ENCODE measurements around the gene STAG3.
"Not testable (repeated sequence)": the region's sequence is repeated elsewhere in the genome, so short reads cannot be mapped to it uniquely, and the experiment has no call there.

Gene STAG3

DNA sequence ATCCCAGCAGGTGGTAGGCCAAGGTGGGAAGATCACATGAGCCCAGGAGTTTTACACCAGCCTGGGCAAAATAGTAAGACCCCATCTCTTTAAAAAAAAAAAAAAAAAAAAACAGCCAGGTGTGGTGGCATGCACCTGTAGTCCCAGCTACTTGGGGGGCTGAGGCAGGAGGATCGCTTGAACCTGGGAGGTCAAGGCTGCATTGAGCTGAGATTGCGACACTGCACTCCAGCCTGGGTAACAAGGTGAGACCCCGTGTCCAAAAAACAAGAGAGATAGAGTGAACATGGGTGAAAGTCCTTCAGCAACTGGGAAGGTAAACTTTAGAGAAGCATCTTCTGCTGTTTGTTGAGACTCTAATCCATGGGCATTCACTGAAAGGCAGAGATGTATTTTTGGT is 35.3 kb upstream of the STAG3 start:
- no peak overlapping the region for H3K4me3 ChIP-seq (ENCODE audit: extremely low read depth, insufficient read depth, low read length, poor library complexity, severe bottlenecking)
- no peaks in the 10 kb centered on the region for H3K9me3 ChIP-seq (ENCODE audit: control insufficient read depth, low read length)
- WGBS, 2 experiments (ENCODE audit: insufficient coverage in 2 of 2): 90 to 98% methylated on average over 3 of the region's 3 CpGs
- H3K27ac ChIP-seq (ENCODE audit: low read depth, low read length, severe bottlenecking): no peak overlapping the region
- no peaks in the 10 kb centered on the region for H3K4me1 ChIP-seq (ENCODE audit: control insufficient read depth, insufficient read depth, low read length, poor library complexity, severe bottlenecking)
- H3K36me3 ChIP-seq (ENCODE audit: control insufficient read depth, insufficient read depth, low read length): no peaks in the 10 kb centered on the region

DNA sequence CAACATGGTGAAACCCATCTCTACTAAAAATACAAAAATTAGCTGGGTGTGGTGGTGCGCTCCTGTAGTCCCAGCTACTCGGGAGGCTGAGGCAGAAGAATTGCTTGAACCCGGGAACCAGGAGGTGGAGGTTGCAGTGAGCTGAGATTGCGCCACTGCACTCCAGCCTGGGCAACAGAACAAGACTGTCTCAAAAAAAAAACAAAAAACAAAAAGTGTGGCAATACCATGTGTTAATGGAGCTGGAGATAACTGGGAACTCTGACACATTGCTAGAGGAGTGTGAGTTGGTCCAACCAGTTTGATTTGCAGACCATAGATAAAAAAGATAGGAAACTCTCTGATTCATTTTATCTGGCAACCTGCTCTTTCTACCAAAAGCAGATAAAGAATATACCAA is 31.4 kb upstream of the STAG3 start:
- 95% methylated on average over 3 of the region's 4 CpGs; no CpG with 5 or more reads in 1 of the 2 experiments for WGBS, 2 experiments (ENCODE audit: insufficient coverage in 2 of 2)
- H3K4me1 ChIP-seq (ENCODE audit: control insufficient read depth, insufficient read depth, low read length, poor library complexity, severe bottlenecking); H3K9me3 ChIP-seq (ENCODE audit: control insufficient read depth, low read length); H3K36me3 ChIP-seq (ENCODE audit: control insufficient read depth, insufficient read depth, low read length); H3K4me3 ChIP-seq (ENCODE audit: extremely low read depth, insufficient read depth, low read length, poor library complexity, severe bottlenecking); H3K27ac ChIP-seq (ENCODE audit: low read depth, low read length, severe bottlenecking): not testable (repeated sequence)

DNA sequence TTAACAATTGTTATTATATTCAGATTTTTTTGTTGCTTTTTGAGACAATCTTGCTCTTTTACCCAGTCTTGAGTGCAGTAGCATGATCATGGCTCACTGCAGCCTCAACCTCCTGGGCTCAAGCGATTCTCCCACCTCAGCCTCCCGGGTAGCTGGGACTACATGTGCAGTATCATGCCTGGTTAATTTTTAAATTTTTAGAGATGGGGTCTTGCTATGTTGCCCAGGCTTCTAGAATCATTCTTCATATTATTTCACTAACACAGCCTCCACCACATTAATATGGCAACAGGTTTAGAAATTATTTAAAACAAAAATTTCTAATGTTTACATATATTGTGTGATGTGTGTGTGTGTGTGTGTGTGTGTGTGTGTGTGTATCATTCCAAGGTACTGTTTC is 30.4 kb upstream of the STAG3 start:
- Histone ChIP-seq H3K4me3 (ENCODE audit: extremely low read depth, insufficient read depth, low read length, poor library complexity, severe bottlenecking) (no peak overlapping the region), H3K9me3 (ENCODE audit: control insufficient read depth, low read length) (no peaks in the 10 kb centered on the region), H3K36me3 (ENCODE audit: control insufficient read depth, insufficient read depth, low read length) (peaks cover 7% of the 10 kb centered on the region), H3K27ac (ENCODE audit: low read depth, low read length, severe bottlenecking) (no peak overlapping the region), H3K4me1 (ENCODE audit: control insufficient read depth, insufficient read depth, low read length, poor library complexity, severe bottlenecking) (peaks cover 3% of the 10 kb centered on the region)
- WGBS, 2 experiments (ENCODE audit: insufficient coverage in 2 of 2): no CpG with 5 or more reads among the region's 2 CpGs

DNA sequence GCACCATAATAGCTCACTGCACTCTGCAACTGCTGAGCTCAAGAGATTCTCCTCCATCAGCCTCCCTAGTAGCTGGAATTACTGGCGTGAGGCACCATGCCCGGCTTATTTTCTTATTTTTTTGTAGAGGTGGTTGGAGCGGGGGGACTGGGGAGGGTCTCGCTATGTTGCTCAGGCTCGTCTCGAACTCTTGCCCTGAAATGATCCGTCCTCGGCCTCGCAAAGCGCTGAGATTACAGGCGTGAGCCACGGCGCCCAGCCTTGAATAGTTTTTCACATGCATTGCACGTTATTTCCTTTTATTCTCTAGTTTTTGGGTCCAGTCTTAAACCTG is 29.5 kb upstream of the STAG3 start:
- peak overlapping the region; percentile 53 for H3K27ac ChIP-seq (ENCODE audit: low read depth, low read length, severe bottlenecking)
- no peaks in the 10 kb centered on the region for H3K9me3 ChIP-seq (ENCODE audit: control insufficient read depth, low read length)
- WGBS, 2 experiments (ENCODE audit: insufficient coverage in 2 of 2): 81 to 96% methylated on average over 10 to 13 of the region's 14 CpGs
- peak overlapping the region; percentile 92 for H3K4me3 ChIP-seq (ENCODE audit: extremely low read depth, insufficient read depth, low read length, poor library complexity, severe bottlenecking)
- peaks cover 15% of the 10 kb centered on the region for H3K36me3 ChIP-seq (ENCODE audit: control insufficient read depth, insufficient read depth, low read length)
- peaks cover 3% of the 10 kb centered on the region for H3K4me1 ChIP-seq (ENCODE audit: control insufficient read depth, insufficient read depth, low read length, poor library complexity, severe bottlenecking)

DNA sequence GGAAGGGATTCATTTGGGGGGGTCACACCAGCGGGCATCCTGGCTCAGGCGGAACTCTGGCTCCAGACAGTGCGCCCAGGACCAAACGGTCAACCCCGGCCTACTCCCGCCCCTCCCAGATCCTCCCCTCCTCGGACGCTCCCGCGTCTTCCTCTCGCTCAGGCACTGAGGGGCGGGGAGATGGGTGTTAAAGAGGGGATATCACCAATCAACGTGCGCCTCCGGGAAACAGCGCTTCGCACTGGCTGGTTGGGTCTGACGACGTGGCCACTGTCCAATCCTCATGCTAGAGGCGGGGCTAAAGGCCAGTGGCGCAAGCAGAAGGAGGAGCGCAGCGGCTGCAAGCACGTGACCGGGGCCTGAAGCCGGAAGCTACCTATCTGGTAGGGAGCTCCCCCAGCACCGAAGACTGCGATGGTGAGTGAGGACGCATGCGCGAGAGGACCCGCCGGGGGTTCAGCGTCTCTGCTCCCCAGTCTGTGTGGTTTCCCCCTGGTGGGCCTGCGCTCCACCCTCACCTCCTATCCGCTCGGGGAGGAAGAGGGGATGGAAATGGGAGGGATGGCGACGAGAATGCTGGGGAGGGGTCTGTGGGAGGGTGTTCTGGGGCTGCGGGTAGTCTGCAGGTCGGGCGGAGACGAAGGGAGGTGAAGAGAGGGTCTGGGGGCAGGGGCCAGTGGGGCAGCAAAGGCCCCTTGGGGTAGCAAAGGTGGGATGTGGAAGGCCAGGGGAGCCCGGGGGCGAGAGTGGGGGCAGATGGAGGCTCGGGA is 29.0 kb upstream of the STAG3 start, which contains the start of gene LAMTOR4:
TSS of gene LAMTOR4 (plus strand) at position 360 of the 770 bp plus-strand sequence. CDS start at position 415, 55 bp downstream.
- 1% methylated on average over 18 to 27 of the region's 46 CpGs for WGBS, 2 experiments (ENCODE audit: insufficient coverage in 2 of 2)
- no peaks in the 10 kb centered on the region for H3K9me3 ChIP-seq (ENCODE audit: control insufficient read depth, low read length)
- peaks cover 20% of the 10 kb centered on the region for H3K36me3 ChIP-seq (ENCODE audit: control insufficient read depth, insufficient read depth, low read length)
- H3K4me1 ChIP-seq (ENCODE audit: control insufficient read depth, insufficient read depth, low read length, poor library complexity, severe bottlenecking): peaks cover 3% of the 10 kb centered on the region
- peak within 1 kb of the TSS; percentile 92 for H3K4me3 ChIP-seq (ENCODE audit: extremely low read depth, insufficient read depth, low read length, poor library complexity, severe bottlenecking)
- H3K27ac ChIP-seq (ENCODE audit: low read depth, low read length, severe bottlenecking): peak within 1 kb of the TSS; percentile 53

DNA sequence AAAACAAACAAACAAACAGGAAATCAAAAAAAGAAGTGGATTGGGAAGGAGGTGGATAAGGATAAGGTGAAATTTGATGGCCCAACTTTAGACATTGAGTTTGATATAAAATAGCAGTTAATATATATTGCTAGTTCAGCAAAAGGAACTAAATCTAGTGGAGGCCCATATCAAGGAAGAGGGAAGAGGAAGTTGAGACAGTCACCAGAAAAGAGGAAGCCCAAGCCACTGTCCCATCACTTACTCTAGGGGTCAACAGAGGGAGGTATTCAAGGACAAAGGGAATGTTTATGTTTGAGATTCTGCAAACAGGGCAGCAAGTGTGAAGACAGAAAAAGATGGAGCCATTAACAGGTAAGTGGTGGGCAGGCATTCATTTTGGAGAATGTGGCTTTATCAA is 25.3 kb upstream of the STAG3 start:
- Histone ChIP-seq H3K4me1 (ENCODE audit: control insufficient read depth, insufficient read depth, low read length, poor library complexity, severe bottlenecking) (peaks cover 18% of the 10 kb centered on the region), H3K4me3 (ENCODE audit: extremely low read depth, insufficient read depth, low read length, poor library complexity, severe bottlenecking) (no peak overlapping the region), H3K27ac (ENCODE audit: low read depth, low read length, severe bottlenecking) (no peak overlapping the region), H3K36me3 (ENCODE audit: control insufficient read depth, insufficient read depth, low read length) (peaks cover 54% of the 10 kb centered on the region), H3K9me3 (ENCODE audit: control insufficient read depth, low read length) (no peaks in the 10 kb centered on the region)

DNA sequence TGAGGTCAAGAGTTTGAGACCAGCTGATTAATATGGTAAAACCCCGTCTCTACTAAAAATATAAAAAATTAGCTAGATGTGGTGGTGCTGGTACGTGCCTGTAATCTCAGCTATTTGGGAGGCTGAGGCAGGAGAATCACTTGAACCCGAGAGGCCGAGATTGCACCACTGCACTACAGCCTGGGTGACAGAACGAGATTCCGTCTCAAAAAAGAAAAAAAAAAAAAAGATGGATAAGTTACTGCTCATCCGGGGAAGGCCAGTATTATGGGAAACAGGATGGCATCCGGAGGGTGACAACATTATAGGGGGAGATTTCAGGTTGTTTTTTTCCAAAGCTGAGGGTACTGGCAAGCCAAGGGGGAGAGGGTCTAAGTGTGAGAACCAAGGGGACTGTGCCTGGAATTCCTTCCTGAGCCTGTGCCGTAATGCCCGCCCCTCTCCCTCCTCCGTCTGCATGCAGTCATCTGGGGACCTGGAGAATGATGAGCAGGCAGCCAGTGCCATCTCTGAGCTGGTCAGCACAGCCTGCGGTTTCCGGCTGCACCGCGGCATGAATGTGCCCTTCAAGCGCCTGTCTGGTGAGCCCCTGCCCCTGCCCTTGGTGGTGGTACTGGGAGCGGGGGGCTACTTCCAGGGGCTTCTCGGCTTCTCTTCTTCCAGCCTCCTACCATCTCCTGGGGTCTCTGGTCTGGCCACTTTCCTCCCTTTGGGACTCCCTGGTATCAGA is 24.6 kb upstream of the STAG3 start:
- no peak overlapping the region for H3K4me3 ChIP-seq (ENCODE audit: extremely low read depth, insufficient read depth, low read length, poor library complexity, severe bottlenecking)
- H3K27ac ChIP-seq (ENCODE audit: low read depth, low read length, severe bottlenecking): no peak overlapping the region
- WGBS, 2 experiments (ENCODE audit: insufficient coverage in 2 of 2): 91 to 95% methylated on average over 11 to 12 of the region's 18 CpGs
- peaks cover 18% of the 10 kb centered on the region for H3K4me1 ChIP-seq (ENCODE audit: control insufficient read depth, insufficient read depth, low read length, poor library complexity, severe bottlenecking)
- H3K36me3 ChIP-seq (ENCODE audit: control insufficient read depth, insufficient read depth, low read length): peaks cover 55% of the 10 kb centered on the region
- H3K9me3 ChIP-seq (ENCODE audit: control insufficient read depth, low read length): no peaks in the 10 kb centered on the region

DNA sequence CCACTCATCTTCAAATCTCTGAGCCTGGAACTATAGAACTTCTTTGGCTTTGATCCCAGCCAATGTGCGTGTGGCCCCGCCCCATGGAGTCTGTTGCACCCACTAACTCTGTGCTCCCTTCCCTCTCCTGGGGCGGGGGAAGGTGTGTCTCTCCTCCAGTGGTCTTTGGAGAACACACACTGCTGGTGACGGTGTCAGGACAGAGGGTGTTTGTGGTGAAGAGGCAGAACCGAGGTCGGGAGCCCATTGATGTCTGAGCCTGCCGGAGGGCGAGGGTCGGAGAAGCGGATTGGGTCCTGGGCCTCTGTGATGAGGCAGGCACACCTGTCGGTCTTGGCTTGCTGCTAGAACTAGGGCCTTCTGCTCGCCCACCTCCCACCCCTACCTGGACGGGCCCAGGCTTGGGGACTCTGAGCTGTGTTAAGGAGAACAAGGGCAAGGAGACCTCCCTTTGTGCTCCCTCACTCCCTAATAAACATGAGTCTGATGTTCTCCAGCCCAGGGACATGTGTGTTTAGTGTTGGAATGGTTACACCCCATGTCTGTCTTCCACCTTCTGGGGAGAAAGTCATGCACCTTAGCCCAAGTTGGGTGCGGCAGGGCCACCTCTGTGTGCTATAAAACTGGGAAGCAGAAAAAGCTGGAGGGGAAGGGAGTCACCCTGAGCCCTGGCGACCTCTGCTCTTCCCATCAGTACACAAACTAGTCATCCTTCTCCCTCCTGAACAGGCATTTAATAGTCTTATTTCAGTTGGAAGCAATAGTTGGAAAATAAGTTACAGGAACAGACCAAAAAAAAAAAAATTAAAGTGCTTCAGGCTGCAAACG is 23.8 kb upstream of the STAG3 start:
- H3K9me3 ChIP-seq (ENCODE audit: control insufficient read depth, low read length): no peaks in the 10 kb centered on the region
- no peak overlapping the region for H3K27ac ChIP-seq (ENCODE audit: low read depth, low read length, severe bottlenecking)
- WGBS, 2 experiments (ENCODE audit: insufficient coverage in 2 of 2): 89 to 94% methylated on average over 10 to 11 of the region's 16 CpGs
- peaks cover 55% of the 10 kb centered on the region for H3K36me3 ChIP-seq (ENCODE audit: control insufficient read depth, insufficient read depth, low read length)
- H3K4me3 ChIP-seq (ENCODE audit: extremely low read depth, insufficient read depth, low read length, poor library complexity, severe bottlenecking): no peak overlapping the region
- peaks cover 15% of the 10 kb centered on the region for H3K4me1 ChIP-seq (ENCODE audit: control insufficient read depth, insufficient read depth, low read length, poor library complexity, severe bottlenecking)

DNA sequence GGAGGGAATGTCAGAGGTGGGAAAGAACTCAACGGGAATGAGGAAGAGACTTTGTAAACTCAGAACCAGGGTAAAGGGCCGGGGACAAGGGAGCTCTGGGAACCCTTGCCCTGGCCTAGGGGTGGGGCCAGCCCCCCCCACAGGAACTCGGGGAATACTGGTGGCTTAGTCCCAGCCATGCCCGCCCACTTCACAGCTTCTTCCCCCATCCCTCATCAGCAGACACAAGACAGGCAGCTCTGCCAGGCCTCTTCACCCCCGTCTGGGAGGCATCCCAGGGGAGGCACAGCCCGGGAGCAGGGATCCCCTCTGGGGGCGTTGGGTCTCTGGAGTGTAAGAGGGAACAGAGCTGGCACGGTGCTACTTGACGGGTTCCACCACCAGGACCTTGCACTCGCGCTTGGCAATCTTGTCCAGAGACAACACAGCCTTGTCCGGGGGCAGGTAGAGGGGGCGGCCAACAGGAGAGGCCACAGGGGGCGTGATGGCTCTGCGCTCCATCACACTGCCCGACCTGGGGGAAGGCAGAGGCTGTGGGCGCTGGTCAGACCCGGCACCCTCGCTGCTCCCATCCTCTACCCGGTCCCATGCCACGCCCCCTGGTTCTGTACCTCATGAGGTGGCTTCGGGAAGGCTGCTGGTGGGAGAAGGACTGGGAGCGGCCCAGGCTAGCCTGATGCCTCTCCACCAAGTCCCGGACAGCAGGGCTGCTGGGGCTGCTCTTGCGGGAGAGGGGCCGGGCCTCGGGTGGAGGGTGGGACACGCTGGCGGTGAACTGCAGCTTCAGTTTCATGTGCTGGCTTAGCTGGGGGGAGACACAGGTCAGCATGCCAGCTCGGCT is 22.8 kb upstream of the STAG3 start:
- H3K36me3 ChIP-seq (ENCODE audit: control insufficient read depth, insufficient read depth, low read length): peaks cover 55% of the 10 kb centered on the region
- H3K9me3 ChIP-seq (ENCODE audit: control insufficient read depth, low read length): no peaks in the 10 kb centered on the region
- H3K4me1 ChIP-seq (ENCODE audit: control insufficient read depth, insufficient read depth, low read length, poor library complexity, severe bottlenecking): peaks cover 15% of the 10 kb centered on the region
- H3K4me3 ChIP-seq (ENCODE audit: extremely low read depth, insufficient read depth, low read length, poor library complexity, severe bottlenecking): no peak overlapping the region
- H3K27ac ChIP-seq (ENCODE audit: low read depth, low read length, severe bottlenecking): no peak overlapping the region
- WGBS, 2 experiments (ENCODE audit: insufficient coverage in 2 of 2): 84 to 86% methylated on average over 15 to 30 of the region's 30 CpGs

Data from mesodermal cell (in vitro differentiated cells).